HG03039 (cell line): ENCODE results near the gene ABCB7.
"Not testable (repeated sequence)": the region's sequence is repeated elsewhere in the genome, so short reads cannot be mapped to it uniquely, and the experiment has no call there.

Source experiments
- ATAC-seq: cut with Tn5 transposase; IDR thresholded peaks from one replicate; pipeline ENCODE4 v1.9.1; 2021; ENCODE audit warnings: mild to moderate bottlenecking, moderate library complexity; ENCODE audit not compliant: unreplicated experiment

ABCB7 gene

GRCh38 chrX:75106772-75107171 lies 49.3 kb downstream of the ABCB7 start:
- no peak for ATAC-seq

DNA sequence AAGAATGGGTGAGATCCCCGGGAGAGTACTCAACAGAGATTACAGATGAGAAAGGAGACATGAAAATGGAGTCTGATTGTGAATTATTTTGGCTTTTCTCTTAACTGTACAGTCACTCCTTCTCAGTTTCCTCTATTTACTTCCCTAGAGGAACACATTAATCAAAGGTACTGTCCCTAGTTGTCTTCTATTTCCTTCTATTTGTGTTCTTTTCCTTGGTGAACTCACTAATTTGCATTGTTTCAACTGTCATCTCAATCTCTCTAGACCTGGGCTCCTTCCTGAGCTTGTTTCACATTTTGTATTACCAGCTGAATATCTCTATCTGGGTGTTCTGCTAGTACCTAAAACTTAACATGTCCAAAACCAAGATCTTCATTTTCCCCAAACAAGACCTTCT lies 59.8 kb downstream of the ABCB7 start:
- ATAC-seq = no peak

- ATAC-seq = no peak
Observed at GRCh38 chrX:75086731-75087195, 69.3 kb downstream of the ABCB7 start.

GRCh38 chrX:75084757-75085156 lies 71.3 kb downstream of the ABCB7 start:
- ATAC-seq = no peak

DNA sequence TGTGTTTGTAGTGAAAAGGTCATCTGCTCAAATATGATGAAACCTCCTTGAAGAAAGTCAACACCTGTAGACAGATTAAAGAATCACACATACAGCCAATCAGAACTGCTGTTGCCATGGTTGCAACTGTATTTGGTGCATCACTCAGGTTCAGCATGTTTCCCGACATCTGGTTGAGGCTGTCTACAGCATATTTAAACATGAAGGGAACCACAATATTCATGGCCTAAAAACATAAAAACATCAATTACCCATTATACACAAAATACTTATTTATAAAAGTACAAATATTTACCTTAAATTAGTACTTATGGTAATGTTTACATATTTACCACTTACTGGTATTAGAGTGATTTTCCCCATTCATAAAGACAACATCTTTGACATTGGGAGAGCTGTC lies 79.7 kb downstream of the ABCB7 start:
- no peak for ATAC-seq

DNA sequence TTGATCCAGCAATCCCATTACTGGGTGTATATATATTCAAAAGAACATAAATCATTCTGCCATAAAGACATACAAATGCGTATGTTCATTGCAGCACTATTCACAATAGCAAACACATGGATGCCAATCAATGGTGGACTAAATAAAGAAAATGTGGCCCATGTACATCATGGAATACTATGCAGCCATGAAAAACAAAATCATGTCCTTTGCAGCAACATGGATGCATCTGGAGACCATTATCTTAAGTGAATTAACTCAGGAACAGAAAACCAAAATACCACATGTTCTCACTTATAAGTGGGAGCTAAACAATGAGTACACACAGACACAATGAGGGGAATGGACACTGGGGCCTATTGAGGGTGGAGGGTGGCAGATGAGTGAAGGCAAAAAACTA lies 81.6 kb downstream of the ABCB7 start:
- ATAC-seq = no peak

DNA sequence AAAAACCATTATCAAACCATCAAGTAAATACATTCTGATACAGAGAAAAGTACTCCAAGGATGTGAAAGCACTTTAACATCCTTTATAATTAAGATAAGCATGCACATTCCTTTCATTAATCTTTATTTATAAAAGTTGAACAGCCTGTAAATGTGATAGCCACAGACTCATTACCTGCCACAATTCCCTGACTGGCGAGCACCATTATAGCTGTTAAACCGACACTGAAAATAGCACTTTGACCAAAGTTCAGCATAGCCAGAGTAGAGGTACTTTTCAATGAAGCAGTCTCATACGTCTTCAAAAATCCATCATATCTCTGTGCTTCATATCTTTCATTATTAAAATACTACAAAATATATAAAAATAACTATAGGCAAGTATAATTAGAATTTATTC lies 84.7 kb downstream of the ABCB7 start:
- no peak for ATAC-seq

DNA sequence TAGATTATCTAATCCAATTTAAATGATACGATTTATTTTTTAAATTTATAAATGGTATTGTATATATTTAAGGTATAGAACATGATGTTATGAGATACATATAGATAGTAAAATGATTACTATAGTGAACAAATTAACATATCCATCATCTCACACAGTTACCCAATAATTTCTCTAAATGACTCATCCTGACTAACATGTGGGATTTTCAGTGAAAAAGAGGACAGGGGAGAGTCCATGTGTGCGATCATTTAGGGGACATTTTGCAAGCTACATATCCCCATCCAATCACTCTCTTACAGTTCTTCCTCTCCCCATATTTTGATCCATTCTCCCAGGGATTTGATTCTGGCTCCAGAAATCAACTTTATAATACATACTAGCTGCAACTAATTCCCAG lies 88.2 kb downstream of the ABCB7 start:
- ATAC-seq = no peak

DNA sequence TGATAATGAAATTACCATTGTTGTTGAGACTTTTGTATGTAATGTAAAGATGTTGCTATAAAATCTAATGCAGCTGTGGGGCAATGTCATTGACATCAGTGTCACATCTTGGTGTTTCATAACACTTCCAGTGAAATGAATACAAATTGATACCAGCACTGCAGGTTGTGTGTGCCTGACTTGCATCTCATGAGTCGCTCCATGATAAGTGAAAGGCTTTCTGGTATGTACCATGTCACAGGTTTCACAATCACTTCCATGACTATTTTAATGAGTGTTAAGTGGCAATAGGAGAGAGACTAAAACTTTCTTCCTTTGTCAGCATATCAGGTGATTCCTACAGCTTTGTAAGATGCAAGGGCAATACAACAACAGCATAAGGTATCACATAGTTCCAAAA lies 94.4 kb downstream of the ABCB7 start:
- no peak for ATAC-seq

GRCh38 chrX:75051047-75051446 lies 105.0 kb downstream of the ABCB7 start:
- ATAC-seq = no peak

GRCh38 chrX:75045369-75045768 lies 110.7 kb downstream of the ABCB7 start:
- ATAC-seq = no peak

GRCh38 chrX:75044142-75044541 lies 111.9 kb downstream of the ABCB7 start:
- not testable (repeated sequence) for ATAC-seq

GRCh38 chrX:75038925-75039324 lies 117.2 kb downstream of the ABCB7 start:
- ATAC-seq = no peak
